ENCODE measurements around the gene ALPP.
"Not testable (repeated sequence)": the region's sequence is repeated elsewhere in the genome, so short reads cannot be mapped to it uniquely, and the experiment has no call there.

DNA sequence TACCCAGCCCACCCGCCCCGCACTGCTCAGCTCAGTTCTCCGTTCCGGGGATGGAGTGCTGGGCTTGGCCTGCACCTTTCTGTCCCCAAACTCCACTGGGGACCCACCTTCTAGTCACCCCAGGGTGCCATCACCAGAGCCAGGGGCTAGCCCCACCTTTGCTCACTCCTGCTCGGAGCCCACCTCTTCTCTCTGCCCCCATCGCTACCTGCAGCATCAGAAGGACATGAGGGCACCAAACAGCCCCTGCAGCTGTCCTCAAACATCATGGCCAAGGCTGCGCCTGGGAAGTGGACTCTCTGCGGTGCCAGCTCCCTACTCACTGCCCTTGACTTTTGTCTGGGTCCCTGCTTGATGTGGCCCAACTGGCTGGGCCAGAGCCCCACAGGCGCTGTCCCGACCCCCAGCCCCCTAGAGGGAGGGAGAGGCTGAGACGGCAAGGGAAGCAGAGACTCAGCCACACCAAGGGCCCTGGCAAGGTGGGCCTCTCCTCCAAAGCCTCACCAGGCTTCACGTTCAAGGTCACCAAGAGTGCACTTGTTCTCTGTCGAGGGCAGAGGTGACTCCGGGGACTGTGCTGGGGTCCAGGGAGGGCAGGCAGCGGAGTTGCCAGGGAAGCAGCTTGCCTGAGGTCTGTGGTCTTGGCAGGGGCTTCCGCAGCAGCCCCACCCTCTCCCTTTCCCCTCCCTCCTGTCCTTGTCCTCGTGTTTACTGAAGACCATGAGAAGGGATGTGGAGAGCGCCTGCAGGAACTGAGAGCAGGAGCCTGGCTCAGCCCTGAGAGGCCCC lies 13.6 kb upstream of the ALPP start:
- TF ChIP-seq, protein P1, sequence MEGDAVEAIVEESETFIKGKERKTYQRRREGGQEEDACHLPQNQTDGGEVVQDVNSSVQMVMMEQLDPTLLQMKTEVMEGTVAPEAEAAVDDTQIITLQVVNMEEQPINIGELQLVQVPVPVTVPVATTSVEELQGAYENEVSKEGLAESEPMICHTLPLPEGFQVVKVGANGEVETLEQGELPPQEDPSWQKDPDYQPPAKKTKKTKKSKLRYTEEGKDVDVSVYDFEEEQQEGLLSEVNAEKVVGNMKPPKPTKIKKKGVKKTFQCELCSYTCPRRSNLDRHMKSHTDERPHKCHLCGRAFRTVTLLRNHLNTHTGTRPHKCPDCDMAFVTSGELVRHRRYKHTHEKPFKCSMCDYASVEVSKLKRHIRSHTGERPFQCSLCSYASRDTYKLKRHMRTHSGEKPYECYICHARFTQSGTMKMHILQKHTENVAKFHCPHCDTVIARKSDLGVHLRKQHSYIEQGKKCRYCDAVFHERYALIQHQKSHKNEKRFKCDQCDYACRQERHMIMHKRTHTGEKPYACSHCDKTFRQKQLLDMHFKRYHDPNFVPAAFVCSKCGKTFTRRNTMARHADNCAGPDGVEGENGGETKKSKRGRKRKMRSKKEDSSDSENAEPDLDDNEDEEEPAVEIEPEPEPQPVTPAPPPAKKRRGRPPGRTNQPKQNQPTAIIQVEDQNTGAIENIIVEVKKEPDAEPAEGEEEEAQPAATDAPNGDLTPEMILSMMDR (IDR thresholded peaks at IDR 0.05): not testable (repeated sequence)
- not testable (repeated sequence) for TF ChIP-seq POLR2A (IDR thresholded peaks at IDR 0.05)

Measured in Peyer's patch (tissue), 4 donors.